GM12878 (cell line): ENCODE measurements around the gene VSIG8. TPM values are rescaled to one million over a fixed set of nuclear protein-coding genes. Genes with fewer than 3 reads are reported as not detected.
A peak's percentile ranks its signal among the peaks of the same experiment; 100 is the strongest.

Experiments
- BCL3 ChIP-seq: IDR thresholded peaks from 2 replicates; pipeline ENCODE4 v1.6.1; 2011; ENCODE audit warnings: borderline replicate concordance, low read depth, mild to moderate bottlenecking, moderate library complexity, low read length; ENCODE audit not compliant: insufficient read depth, poor library complexity, severe bottlenecking
- BHLHE40 ChIP-seq, 2 experiments: fragments of 450-650 bp in 1 of 2; IDR thresholded peaks; 2 replicates each; pipeline ENCODE4 v1.6.1; 2011 to 2017; ENCODE audit warnings: low read depth in 2 of 2, borderline replicate concordance in 1 of 2, improper control_type of control experiment in 1 of 2, low read length in 1 of 2, mild to moderate bottlenecking in 1 of 2
- BRCA1 ChIP-seq: IDR thresholded peaks from 2 replicates; pipeline ENCODE4 v1.6.1; 2011; ENCODE audit warnings: low read depth, low read length, improper control_type of control experiment
- CBX5 ChIP-seq: sonication (generic); IDR thresholded peaks from 2 replicates; pipeline ENCODE4 v1.6.1; 2016; ENCODE audit warnings: low read depth, moderate library complexity, mild to moderate bottlenecking, inconsistent platforms
- CTCF ChIP-seq, 3 experiments: IDR thresholded peaks in 2 of 3; conservative IDR thresholded peaks in 1 of 3; 2 replicates each; pipeline ENCODE4 v1.5.1; 2011; ENCODE audit warnings: low read depth in 3 of 3, low read length in 3 of 3, mild to moderate bottlenecking in 3 of 3, control low read depth in 2 of 3, moderate library complexity in 2 of 3, inconsistent platforms in 1 of 3, mixed read lengths in 1 of 3; ENCODE audit not compliant: control insufficient read depth in 2 of 3, insufficient read depth in 1 of 3; ENCODE audit errors: extremely low read depth in 1 of 3
- ETV6 ChIP-seq, 2 experiments: fragments of 450-650 bp in 1 of 2; IDR thresholded peaks in 1 of 2; conservative IDR thresholded peaks in 1 of 2; 2 replicates each; pipeline ENCODE4 v1.6.1; 2014; ENCODE audit warnings: antibody characterized with exemption in 1 of 2, borderline replicate concordance in 1 of 2, low read depth in 1 of 2, mild to moderate bottlenecking in 1 of 2, moderate library complexity in 1 of 2
- IRF4 ChIP-seq: IDR thresholded peaks from 2 replicates; pipeline ENCODE4 v1.6.1; 2011; ENCODE audit warnings: low read depth, low read length
- NFXL1 ChIP-seq: fragments of 450-650 bp; IDR thresholded peaks from 2 replicates; pipeline ENCODE4 v1.6.1; 2017; ENCODE audit warnings: antibody characterized with exemption, mild to moderate bottlenecking, borderline replicate concordance
- NFYB ChIP-seq: IDR thresholded peaks from 2 replicates; pipeline ENCODE4 v1.6.1; 2011; ENCODE audit warnings: low read depth, mild to moderate bottlenecking, low read length, improper control_type of control experiment, moderate library complexity; ENCODE audit not compliant: insufficient read depth
- NR2C2 ChIP-seq: IDR thresholded peaks from 2 replicates; pipeline ENCODE4 v1.6.1; 2011; ENCODE audit warnings: borderline replicate concordance, low read depth; ENCODE audit not compliant: control insufficient read depth, insufficient read length
- RB1 ChIP-seq: fragments of 450-650 bp; formaldehyde crosslinking; IDR thresholded peaks from 2 replicates; pipeline ENCODE4 v1.6.1; 2017; ENCODE audit warnings: mild to moderate bottlenecking, borderline replicate concordance
- RBBP5 ChIP-seq: fragments of 200-600 bp; sonication (generic); conservative IDR thresholded peaks from 2 replicates; pipeline ENCODE4 v1.6.1; 2016
- RELA ChIP-seq: fragments of 450-650 bp; IDR thresholded peaks from 2 replicates; pipeline ENCODE4 v1.8.0; 2014; ENCODE audit warnings: borderline replicate concordance; ENCODE audit not compliant: partially characterized antibody
- SKIL ChIP-seq: fragments of 450-650 bp; IDR thresholded peaks from 2 replicates; pipeline ENCODE4 v1.6.1; 2017; ENCODE audit warnings: mild to moderate bottlenecking, low read depth, inconsistent platforms; ENCODE audit not compliant: poor library complexity, severe bottlenecking
- SMARCA5 ChIP-seq: fragments of 450-650 bp; IDR thresholded peaks from 2 replicates; pipeline ENCODE4 v1.6.1; 2017; ENCODE audit warnings: mild to moderate bottlenecking
- SPI1 ChIP-seq: IDR thresholded peaks from 2 replicates; pipeline ENCODE4 v1.6.1; 2011; ENCODE audit warnings: low read depth, mild to moderate bottlenecking, low read length, moderate library complexity, borderline replicate concordance; ENCODE audit not compliant: insufficient read depth
- ZBTB40 ChIP-seq: fragments of 450-650 bp; IDR thresholded peaks from 2 replicates; pipeline ENCODE4 v1.6.1; 2016; ENCODE audit warnings: mild to moderate bottlenecking, moderate library complexity, borderline replicate concordance
- ZNF384 ChIP-seq: IDR thresholded peaks from 2 replicates; pipeline ENCODE4 v1.6.1; 2012; ENCODE audit warnings: low read depth, mild to moderate bottlenecking, low read length, improper control_type of control experiment, borderline replicate concordance
- polyA plus RNA-seq, 11 experiments: library from polyadenylated mRNA; depleted of rRNA in 4 of 11; unstranded in 6 of 11; stranded (reverse) in 5 of 11; fragments of >200 nt; fragmentation: Nextera tagmentation in 4 of 11; fragmentation: Illumina TruSeq in 1 of 11; extraction: Ambion mirVana in 4 of 11; extraction: Trizol in 1 of 11; gene quantifications; 1 replicate in 1 of 11; 2 replicates in 10 of 11; pipeline versions ENCODE4 v1.2.1 to v1.2.3, GENCODE V29; 2011 to 2016; ENCODE audit warnings: inconsistent platforms in 2 of 11, missing spikeins in 2 of 11, low read depth in 1 of 11
- total RNA-seq, 4 experiments: library from RNA; depleted of rRNA in 3 of 4; stranded (reverse); fragments of >200 nt in 3 of 4; fragmentation: Illumina TruSeq in 1 of 4; extraction: Trizol in 1 of 4; gene quantifications; 2 replicates each; pipeline versions ENCODE4 v1.2.1 to v1.2.3, GENCODE V29; 2013 to 2021

Gene VSIG8
- total and polyA plus RNA-seq, 10 of the 15 experiments (the other 5 are each of a cell fraction or from before 2014, with no cell fraction given), result not detected

- TF ChIP-seq RELA (peak; percentile 11), RBBP5 (no peak), CTCF (IDR thresholded peaks at IDR 0.05 in 2 of 3, conservative IDR thresholded peaks at IDR 0.05 in 1 of 3; ENCODE audit: control insufficient read depth in 2 of 3, extremely low read depth in 1 of 3, insufficient read depth in 1 of 3, low read depth in 3 of 3, low read length in 3 of 3) (peak; percentile 97 to 100 (median 99); a peak in 5 of 6 replicates), IRF4 (peak; percentile 67), SKIL (peak; percentile 19), NR2C2 (no peak), BRCA1 (no peak), RB1 (no peak), BCL3 (no peak), BHLHE40 (IDR thresholded peaks at IDR 0.05; ENCODE audit: borderline replicate concordance in 1 of 2, low read depth in 2 of 2, low read length in 1 of 2) (peak; percentile 57 to 58; a peak in 3 of 4 replicates), ZBTB40 (no peak), CBX5 (no peak), NFXL1 (no peak), SPI1 (no peak), SMARCA5 (peak; percentile 94), ZNF384 (no peak), NFYB (no peak), ETV6 (conservative IDR thresholded peaks at IDR 0.05 in 1 of 2, IDR thresholded peaks at IDR 0.05 in 1 of 2; ENCODE audit: borderline replicate concordance in 1 of 2, low read depth in 1 of 2) (no peak)
Measured at GRCh38 chr1:159891275-159892157, 29.1 kb upstream of the VSIG8 start (continued).
